ENCODE data around the gene ENC1. TPM values are rescaled to one million over a fixed set of nuclear protein-coding genes. Genes with fewer than 3 reads are reported as not detected.
A peak's percentile ranks its signal among the peaks of the same experiment; 100 is the strongest.

The ENC1 gene
- total RNA-seq, 1 donor from 2014 or later = 2.7 TPM

GRCh38 chr5:74660140-74660539, 19.6 kb upstream of the ENC1 start:
- ATAC-seq = no peak
- intact Hi-C loops (cut with micrococcal nuclease) = no loop called here

DNA sequence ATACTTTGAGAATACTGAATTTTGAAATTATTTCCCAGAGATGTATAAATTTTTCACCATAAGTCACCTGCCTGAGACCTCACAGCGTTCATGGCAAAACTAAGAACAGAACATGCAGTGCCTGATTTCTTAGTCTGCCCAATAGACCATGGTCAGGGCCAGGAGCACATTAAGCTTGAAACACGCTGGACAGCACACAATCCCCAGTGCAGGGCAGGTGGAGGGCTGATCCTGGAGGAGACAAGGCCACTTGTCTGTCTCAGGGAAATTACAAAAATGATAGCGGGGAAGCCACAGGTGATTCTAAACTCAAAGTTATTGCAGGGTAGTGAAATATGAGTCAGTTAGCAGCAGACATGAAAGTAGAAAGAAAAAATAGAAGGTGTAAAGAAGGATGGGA, 18.6 kb upstream of the ENC1 start:
- DNase-seq = no peak
- no peak for ATAC-seq
- intact Hi-C loops (cut with micrococcal nuclease) = no loop called here

More at GRCh38 chr5:74660140-74660539, 19.6 kb upstream of the ENC1 start:
- no peak for DNase-seq

DNA sequence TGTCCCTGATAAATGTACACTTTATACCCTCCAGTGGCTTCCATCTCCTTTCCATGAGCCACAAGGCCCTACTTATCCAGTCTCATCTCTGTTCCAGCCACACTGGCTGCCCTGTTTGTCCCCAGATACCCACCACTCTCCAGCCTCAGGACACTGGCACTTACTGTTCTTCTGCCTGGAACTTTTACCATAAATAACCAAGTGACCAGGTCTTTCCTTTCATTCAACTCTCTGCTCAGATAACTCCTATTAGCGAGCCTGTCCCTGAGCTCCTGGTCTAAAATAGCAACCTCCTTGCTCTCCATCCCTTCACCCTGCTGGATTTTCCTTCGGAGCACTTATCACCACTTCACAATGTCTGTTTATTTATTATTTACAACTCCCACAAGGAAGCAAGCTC, 16.6 kb upstream of the ENC1 start:
- no peak for DNase-seq
- ATAC-seq = peak; percentile 94
- intact Hi-C loops (cut with micrococcal nuclease) = no loop called here

GRCh38 chr5:74655716-74656115, 15.2 kb upstream of the ENC1 start:
- ATAC-seq (no peak), DNase-seq (no peak)
- intact Hi-C loops (cut with micrococcal nuclease) = no loop called here

DNA sequence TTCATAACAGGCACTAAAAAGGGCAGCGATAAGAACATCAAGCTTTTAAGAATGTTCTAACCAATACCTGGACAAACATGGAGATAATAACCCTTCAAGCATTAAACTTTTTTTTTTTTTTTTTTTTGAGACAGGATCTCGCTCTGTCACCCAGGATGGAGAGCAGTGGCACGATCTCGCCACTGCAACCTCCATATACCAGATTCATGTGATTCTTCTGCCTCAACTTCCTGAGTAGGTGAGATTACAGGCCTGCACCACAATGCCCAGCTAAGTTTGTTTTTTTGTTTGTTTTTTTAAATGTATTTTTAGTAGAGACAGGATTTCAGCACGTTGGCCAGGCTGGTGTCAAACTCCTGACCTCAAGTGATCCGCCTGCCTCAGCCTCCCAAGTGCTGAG, 14.7 kb upstream of the ENC1 start:
- DNase-seq = no peak
- intact Hi-C loops (cut with micrococcal nuclease) = no loop called here

GRCh38 chr5:74653991-74654390, 13.5 kb upstream of the ENC1 start:
- intact Hi-C loops (cut with micrococcal nuclease) = no loop called here
- ATAC-seq (no peak), DNase-seq (no peak)

More for the DNA sequence above, 14.7 kb upstream of the ENC1 start:
- no peak for ATAC-seq

DNA sequence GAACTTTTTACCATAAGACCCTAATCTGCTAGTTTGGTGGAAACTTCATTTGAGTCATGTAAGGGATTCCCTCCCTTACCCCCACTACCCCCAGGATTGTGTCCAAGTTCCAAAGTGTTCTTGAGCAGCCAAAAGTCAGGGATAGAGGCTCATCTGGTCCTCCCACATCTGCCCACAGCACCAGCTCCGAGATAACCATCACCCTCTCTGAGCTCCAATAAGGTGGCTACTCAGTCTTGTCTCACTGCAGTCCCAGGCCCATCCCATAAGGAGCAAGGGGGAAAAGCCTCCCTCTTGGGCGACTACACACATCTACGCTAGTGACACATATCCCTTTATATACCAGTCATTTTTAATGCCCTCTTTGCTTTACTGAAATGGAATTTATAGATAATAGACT, 12.0 kb upstream of the ENC1 start:
- DNase-seq = no peak
- no peak for ATAC-seq
- intact Hi-C loops (cut with micrococcal nuclease) = no loop called here

- no peak for ATAC-seq
- intact Hi-C loops (cut with micrococcal nuclease) = no loop called here
- DNase-seq = no peak
These were observed 11.2 kb upstream of the ENC1 start for GRCh38 chr5:74651710-74652109.

- no peak for ATAC-seq
- intact Hi-C loops (cut with micrococcal nuclease) = loop anchor here (2.0 kb wide), 1 partner anchor 747 kb away; no protein-coding TSS in a partner anchor
- no peak for DNase-seq
These were observed 9.0 kb upstream of the ENC1 start for GRCh38 chr5:74649421-74649973.

- no peak for DNase-seq
- ATAC-seq = peak; percentile 93
- intact Hi-C loops (cut with micrococcal nuclease) = loop anchor here (2.0 kb wide), 1 partner anchor 746 kb away; no protein-coding TSS in a partner anchor
These were observed 8.3 kb upstream of the ENC1 start for GRCh38 chr5:74648835-74649293.

GRCh38 chr5:74647096-74647495, 6.6 kb upstream of the ENC1 start:
- intact Hi-C loops (cut with micrococcal nuclease) = no loop called here
- ATAC-seq (no peak), DNase-seq (no peak)

DNA sequence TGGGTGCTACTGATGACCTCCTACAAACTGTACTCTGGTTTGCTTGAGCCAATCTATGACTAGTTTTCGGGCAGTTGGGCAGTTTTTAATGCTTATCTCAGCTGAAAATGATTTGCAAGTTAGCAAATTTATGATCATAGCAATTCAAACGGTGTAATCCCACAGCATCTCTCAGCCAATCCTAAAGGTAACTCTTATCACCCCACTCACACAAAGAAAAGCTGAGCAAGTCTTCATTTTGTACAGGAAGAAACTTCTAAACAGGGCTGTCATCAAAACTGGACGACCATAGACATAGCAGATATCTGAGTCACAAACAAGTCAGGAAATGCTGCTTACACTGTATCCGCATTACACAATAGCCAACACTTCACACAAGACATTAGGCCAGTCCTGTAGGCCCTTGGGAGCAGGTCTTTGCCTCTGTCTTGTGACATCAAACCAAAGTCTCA, 2.6 kb upstream of the ENC1 start:
- DNase-seq (no peak), ATAC-seq (no peak)
- intact Hi-C loops (cut with micrococcal nuclease) = no loop called here

GRCh38 chr5:74642543-74642863, 2.0 kb upstream of the ENC1 start:
- intact Hi-C loops (cut with micrococcal nuclease) = no loop called here
- DNase-seq = no peak
- ATAC-seq = no peak

- peak; percentile 12 for ATAC-seq
- intact Hi-C loops (cut with micrococcal nuclease) = no loop called here
These were observed 1.4 kb upstream of the ENC1 start for GRCh38 chr5:74641735-74642542.

GRCh38 chr5:74640954-74641734, 616 bp upstream of the ENC1 start:
- intact Hi-C loops (cut with micrococcal nuclease) = no loop called here
- DNase-seq = peak; percentile 84
- peak; percentile 69 for ATAC-seq

More at GRCh38 chr5:74641735-74642542, 1.4 kb upstream of the ENC1 start:
- peak; percentile 40 for DNase-seq

DNA sequence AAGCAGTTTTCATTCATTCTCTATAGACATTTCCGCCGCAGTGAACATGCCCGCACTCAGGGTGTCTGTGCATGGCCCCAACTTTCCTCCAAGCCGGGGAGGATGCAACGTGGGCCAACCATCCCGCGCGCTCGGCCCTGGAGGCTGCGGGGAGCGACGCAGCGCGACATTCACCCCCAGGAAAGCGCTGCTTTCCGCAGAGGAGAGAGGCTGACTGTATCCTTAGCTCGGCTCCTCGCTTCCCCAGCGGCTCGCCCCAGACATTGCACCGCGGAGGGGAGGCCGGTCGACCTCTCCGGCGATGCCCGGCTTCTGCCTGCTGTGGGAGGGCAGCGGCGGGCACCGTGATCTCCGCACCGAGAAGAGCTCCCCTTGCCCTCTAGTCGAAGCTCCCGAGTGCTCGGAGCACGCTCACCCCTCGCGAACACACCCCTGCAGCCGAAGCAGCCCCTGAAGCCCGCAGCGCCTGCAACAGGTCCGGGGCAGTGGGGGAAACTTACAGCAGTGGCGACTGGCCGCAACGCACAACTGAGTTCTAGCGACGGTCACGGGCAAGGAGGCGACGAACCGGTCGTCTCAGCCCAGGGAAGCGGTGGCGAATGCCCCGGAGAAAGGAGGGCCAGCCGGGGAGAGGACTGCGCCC, 600 bp downstream of the ENC1 start:
- intact Hi-C loops (cut with micrococcal nuclease) = no loop called here
- DNase-seq = peak; percentile 54
- ATAC-seq = peak; percentile 49

DNA sequence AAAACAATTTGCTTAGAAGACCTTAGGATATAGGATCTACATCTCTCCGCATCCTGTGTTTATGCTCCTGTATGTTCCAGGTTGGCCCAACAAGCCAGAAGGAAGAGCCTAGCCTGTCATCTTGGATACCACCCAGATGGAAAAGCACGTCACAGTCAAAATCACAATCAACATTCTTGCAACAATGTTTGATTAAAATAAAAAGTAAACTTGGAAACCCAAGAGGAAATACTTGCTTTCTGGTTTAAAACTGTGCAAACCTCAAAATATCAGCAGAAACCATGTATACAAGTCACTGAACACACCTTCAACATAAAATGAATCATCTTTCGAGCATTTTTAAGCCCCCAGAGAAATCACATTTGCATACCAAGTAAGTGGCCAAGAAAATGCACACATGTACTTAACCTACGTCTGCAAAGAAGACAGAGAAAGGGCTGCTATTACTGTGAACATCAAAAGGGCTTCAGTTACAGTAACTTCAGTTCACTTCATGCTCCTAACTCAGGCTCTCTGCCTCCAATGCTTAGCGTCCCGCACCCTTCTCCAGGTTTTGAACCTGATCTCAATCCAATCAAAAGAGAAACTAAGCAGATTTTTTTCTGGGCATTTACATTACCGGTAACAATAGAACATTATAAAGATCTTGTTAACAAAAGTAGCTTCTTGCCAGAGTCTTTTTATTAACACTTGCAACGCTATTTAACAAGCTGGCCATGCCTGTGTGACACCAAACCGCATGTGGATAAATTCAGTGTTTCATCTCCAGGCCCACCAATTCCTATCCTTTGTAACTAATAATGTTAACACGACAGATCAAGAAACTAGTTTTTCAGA, 1.3 kb downstream of the ENC1 start:
- ATAC-seq (no peak), DNase-seq (no peak)
- intact Hi-C loops (cut with micrococcal nuclease) = no loop called here

DNA sequence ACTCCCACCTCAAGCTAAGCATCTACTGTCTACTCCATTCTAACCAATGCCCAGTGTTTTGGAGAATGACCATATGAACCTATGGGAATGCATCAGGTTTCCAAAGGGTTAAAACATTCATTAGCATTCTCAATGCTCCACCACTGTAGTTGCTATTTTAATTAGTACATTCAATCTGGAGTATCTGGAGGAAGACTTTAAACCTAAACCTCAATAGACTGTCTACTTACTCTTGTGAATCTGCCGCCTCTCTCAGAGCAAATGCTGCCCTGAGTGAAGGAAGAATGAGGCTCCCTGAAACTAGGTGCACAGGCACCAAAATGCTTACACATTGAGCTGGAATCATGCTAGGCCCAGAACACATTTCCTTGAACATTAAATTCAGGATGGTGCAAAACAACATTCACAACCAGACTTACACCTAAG, 2.0 kb downstream of the ENC1 start:
- DNase-seq (no peak), ATAC-seq (no peak)
- intact Hi-C loops (cut with micrococcal nuclease) = no loop called here

DNA sequence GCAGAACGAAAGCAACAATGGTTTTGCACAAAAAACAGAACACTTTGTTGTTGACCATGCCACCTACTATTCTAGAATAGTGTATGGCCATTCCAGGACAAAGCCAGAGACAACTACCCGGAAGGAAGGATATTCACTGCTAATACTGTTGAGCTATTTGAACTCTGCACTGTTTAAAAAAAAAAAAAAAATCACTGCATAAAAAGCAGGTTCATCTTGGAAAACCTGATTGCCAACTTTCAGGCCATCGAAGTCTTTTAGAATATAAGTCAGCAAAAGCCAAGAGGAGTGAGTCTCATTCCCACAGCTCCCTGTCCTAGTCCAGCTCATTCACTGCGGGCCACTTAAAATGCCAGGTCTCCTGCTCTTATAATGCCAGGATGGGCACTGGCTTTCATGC, 4.0 kb downstream of the ENC1 start:
- ATAC-seq (no peak), DNase-seq (no peak)
- intact Hi-C loops (cut with micrococcal nuclease) = no loop called here
